Stimulated activated CD4-positive, alpha-beta T cell treated with anti-CD3 and anti-CD28 coated beads, Interleukin-1b, Interleukin-23, amount 100 ng/mL, for 48 hours (primary cell): ENCODE results near the gene TATDN2.
A peak's percentile ranks its signal among the peaks of the same experiment; 100 is the strongest.

Experiments
- DNase-seq: peaks from one replicate; pipeline ENCODE4 v3.0.0-alpha.2; 2020

Gene TATDN2

DNA sequence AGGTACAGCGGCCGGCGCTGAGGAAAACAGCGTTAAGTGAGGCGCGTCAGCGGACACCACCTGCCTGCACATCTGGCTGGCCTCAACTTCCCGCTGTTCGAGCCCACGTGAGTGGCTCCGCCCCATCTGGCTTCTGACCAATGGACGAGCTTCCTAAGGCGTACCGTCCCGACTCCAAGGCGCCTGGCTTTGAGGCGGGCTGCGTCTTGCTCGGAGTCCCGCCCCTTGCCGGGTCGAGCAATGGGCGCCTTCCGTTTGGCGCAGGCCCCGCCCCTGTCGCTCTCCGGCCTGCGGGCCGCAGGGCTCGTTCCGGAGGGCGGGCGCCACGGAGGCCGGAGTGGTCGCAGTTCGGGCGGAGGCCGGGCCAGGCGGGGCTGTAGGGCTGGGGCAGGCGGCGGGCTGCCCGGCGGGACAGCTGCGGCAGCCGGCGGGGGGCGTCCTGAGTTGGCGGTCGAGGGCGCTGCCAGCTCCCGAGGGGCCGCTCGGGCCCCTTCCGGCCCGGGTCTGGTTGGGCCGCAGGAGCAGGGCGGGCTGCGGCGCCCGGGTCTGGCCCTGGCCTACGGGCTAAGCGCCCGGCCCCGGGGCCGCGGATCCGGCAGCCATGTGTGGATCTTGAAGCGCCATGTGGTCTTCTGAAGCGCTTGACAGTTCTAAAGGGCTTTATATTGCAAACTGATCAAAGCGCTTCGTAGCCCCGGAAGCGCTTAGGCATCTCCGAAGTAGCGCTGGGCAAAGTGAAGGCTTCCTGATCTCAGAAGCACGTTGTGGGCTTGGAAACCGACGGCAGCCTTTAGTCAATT lies at the start of gene TATDN2:
Gene TATDN2, plus strand, starts transcription at position 276 of the 800 bp plus-strand sequence. CDS start 742 bp downstream, outside the sequence.
- DNase-seq, result peak; percentile 96

GRCh38 chr3:10198761-10199649 lies 49.3 kb upstream of the TATDN2 start:
- peak; percentile 77 for DNase-seq

DNA sequence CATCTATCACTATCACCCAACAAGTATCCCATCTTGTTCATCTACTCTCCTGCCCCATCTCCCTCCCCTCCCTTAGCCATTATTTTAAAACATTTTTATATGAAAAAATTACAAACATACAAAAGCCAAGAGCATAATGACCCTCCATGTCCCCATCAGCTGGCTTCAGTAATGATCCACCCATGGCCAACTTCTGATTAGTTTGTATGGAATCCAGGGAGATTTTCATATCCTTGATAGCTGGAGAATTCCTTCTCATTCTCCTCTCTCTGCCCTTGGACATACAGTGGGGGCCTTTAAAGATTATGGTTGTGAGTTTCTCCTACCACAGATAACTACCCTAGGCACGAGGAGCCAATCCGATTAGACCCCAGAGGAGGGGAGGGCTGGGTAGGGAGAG lies 43.3 kb upstream of the TATDN2 start:
- no peak for DNase-seq

DNA sequence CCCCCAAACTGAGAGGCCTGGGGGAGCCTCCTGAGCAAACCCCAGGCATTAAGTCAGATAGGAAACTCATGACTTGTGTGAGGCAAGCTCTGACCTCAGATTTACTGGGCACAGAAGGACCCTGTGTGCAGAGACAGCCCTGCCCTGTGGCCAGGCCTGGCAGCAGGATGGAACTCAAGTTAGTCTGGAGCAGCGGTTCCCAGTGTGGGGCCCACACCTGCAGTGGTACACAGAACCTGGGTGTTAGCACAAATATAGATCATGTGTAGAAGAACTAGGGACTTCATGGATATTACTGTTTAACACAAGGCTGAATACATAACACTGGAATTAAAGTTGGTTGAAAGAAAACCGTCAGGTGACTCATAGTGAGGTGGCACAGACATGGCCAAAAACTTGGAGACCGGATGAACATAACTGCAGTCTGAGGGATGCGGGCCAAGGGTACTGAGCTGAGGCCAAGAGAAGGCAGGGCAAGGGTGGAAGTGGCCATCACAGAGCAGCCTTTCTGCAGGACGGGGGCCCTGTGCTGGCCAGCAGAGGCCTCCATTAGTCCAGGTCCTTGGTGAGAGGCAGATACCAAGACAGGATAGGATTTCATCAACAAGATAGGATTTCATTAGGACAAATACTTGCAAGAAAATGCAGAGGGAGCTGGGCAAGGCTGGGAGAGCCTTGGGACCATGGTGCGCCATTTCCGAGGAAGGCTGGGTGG lies 42.7 kb upstream of the TATDN2 start:
- DNase-seq, result no peak

DNA sequence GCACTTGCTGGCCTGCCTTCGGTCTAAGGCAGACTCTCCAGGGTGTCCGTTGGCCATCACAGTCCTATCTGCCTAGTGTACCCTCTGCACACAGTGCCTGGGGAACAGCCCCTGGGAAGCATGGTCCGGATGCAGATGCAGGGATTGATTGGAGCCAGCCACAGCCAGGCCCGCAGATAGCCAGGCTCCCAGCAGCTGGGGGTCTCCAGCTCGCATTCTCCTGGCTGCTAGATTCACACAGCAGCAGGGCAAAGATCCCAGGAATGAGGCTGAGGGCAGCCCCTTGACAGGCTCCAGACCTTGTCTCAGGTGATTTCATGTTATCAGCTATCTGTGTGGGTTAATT lies 42.1 kb upstream of the TATDN2 start:
- no peak for DNase-seq

GRCh38 chr3:10213156-10213792 lies 35.0 kb upstream of the TATDN2 start:
- DNase-seq, result no peak

DNA sequence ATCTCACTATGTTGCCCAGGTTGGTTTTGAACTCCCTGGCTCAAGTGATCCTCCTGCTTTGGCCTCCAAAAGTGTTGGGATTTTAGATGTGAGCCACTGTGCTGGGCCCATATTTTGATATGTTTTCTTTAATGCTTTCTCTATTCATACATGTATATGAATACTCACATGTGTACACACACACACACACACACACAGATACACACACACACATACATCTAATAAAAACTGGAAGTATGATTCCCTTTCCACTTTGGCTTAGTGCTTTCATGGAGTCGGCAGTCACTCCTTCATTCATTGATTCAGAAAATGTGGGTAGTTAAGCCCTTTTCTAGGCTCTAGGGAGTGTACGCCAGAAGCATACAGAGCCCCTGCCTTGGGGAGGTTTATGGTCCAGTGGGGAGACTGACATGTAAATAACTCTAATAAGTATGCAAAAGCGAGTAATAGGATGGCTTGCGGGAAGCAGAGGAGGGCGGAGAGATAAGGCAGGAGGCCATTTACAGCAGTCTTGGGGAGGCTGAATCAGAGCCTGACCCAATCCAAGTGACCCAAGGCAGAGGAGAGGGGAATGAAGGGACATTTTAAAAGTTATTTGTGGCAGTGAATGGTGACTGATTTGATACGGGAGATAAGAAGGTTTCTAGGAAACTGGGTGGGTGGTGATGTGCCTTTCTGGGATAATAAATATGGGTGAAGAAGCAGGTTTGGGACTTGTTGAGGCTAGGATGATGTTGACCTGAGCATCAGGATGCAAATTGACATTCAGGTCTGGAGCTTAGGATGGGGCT lies 32.5 kb upstream of the TATDN2 start:
- DNase-seq, result no peak

DNA sequence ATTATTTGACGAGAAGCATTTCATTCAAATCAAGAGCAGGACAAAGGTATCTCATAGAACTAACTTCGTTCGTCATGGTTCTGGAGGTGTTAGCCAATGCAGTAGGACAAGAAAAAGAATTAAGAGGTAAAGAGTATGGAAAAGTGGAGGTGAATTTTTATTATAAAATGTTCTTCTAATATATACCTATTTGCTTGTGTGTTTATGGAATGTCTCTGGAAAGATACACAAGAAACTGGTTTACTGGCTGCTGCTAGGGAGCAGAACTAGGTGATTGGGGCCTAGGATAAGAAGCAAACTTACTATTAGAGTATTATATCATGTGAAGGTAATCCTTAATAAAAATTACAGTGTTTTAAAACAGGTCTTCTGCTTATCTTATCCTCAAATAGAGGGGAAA lies 30.9 kb upstream of the TATDN2 start:
- DNase-seq, result no peak

- DNase-seq, result no peak
These were observed 28.5 kb upstream of the TATDN2 start for GRCh38 chr3:10219737-10220136.

DNA sequence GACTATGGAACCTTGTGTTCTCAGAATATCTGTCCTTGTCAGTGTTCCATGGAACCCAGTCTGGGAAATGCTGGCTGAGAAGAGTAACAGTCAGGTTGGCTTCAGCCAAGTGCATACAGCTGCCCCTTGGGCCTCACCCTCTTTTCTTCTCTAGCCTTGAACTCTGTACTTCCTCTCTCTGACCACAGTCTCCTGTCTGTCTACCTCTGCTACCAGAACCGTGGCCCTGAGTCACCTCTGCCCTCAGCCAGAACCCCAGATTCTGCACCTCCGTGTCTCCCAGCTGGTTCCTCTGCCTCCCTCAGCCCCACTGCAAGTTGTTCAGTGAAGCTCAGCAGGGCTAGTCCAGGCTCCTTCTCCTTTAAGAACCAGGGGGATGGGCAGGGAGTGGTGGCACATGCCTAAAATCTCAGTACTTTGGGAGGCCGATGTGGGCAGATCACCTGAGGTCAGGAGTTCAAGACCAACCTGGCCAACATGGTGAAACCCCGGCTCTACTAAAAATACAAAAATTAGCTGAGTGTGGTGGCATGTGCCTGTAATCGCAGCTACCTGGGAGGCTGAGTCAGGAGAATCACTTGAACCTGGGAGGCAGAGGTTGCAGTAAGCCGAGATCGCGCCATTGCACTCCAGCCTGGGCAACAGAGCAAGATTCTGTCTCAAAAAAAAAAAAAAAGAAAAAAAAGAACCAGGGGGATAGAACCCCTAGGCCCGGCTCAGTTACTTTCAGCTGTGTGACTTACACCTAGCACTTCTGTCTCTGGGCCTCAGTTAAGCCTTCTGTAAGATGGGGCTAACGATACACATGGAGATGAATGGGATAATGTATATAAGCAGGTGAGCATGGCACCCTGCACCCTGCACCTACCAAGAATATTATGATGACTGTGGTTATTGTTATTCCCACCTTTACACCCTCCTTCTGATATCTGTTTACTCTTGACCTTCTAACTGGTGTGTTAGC lies 24.3 kb upstream of the TATDN2 start:
- peak; percentile 30 for DNase-seq

- peak; percentile 76 for DNase-seq
These were observed 23.2 kb upstream of the TATDN2 start for GRCh38 chr3:10224794-10225665.

GRCh38 chr3:10226293-10226692 lies 22.0 kb upstream of the TATDN2 start:
- no peak for DNase-seq

GRCh38 chr3:10228248-10228950 lies 19.9 kb upstream of the TATDN2 start:
- peak; percentile 68 for DNase-seq

- DNase-seq, result no peak
These were observed 18.7 kb upstream of the TATDN2 start for GRCh38 chr3:10229576-10229975.

- no peak for DNase-seq
These were observed 16.1 kb upstream of the TATDN2 start for GRCh38 chr3:10232137-10232536.

DNA sequence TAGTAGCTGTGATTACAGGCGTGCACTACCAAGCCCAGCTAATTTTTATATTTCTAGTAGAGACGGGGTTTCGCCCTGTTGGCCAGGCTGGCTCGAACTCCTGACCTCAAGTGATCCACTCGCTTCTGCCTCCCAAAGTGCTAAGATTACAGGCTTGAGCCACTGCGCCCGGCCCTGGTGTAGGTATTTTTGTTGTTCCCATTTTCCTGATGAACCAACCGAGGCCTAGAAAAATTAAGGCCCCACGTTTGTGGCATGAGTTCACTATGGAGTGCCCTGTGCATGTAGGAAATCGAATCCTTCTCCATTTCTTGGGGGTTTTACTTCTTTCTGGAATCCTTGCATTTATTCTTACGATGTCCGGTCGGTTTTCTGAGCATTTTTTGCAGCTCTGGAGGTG lies 14.3 kb upstream of the TATDN2 start:
- DNase-seq, result no peak

DNA sequence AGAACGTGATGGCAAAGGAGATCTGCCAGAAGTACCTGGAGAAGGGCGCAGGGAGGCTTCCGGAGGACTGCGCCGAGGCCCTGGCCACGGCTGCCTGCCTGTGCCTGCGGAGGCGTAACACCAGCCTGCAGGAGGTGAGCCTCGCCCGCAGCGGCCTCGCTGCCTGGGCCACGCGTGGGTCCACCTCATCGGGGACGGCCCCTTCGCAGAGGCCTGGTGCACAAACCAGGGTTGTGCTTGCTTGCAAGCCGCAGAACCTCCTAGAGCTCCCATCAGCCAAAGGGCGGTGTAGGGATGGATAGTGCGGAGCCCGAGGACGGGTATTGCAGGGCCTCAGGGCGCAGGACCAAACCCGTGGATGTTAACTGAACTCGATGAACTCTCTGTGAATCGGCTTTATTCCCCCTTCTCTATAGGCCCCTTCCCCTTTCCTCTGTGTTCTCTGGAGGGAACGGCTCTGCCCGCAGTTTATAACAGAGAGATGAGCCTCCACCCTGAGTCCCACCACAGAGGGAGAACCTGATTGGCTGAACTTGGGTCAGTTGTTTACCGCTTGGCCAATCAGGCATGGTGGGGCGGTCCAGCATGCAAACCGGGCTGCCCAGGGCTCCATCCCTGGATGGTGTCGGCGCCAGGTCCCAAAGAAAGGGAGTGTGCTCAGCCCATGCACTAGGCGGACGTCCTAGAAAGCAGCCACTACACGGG lies 13.6 kb upstream of the TATDN2 start:
- DNase-seq, result no peak

DNA sequence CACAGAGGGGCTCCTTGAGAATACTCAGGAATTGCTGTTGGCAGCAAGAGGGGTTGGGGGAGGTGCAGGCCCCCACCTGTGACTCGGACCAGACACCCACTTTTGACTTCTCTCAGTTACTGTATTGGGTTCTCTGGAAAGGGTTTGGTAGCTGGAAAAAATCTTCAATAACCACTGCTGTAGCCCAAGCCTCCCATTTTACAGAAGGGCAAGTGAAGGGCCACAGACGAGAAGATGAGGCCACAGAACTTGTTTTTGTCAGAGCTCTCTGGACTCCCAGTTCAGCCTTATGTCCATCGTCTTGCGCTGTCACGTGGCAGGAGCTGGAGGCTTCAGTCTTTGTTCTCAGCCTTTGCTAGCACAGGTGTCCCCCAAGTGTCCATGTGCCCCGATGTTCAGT lies 12.7 kb upstream of the TATDN2 start:
- no peak for DNase-seq
